ENCODE data around the gene TRNAU1AP.

Gene TRNAU1AP

DNA sequence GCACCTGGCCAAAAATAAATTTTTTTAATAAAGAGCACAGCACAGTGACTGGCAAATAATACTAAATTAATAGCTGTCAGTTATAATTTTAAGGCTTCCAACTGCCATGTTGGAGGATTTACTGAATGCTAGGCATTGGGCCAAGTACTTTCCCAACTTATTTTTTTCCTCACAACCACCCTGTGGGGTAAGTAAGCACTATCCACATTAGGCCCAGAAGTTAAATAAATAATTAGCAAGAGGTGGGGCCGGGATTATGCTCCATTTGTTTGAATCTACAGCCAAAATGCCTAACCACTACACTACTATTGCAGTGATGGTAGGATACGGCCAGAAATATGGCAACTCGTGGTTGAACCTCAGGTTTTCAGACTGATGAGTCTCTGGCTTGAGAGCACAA lies 4.6 kb upstream of the TRNAU1AP start:
- no peak overlapping the region for H3K4me3 ChIP-seq (ENCODE audit: low read length)
- no peak overlapping the region for H3K27ac ChIP-seq (ENCODE audit: low read length)
- H3K79me2 ChIP-seq (ENCODE audit: low read length): peaks cover 3% of the 10 kb centered on the region; the same call in 1 of the 2 replicates
- no peak overlapping the region for H3K9ac ChIP-seq (ENCODE audit: low read length)
- H3K36me3 ChIP-seq (replicated peaks; ENCODE audit: low read depth, low read length): no peaks in the 10 kb centered on the region
- H3K27me3 ChIP-seq (ENCODE audit: low read depth, low read length): no peaks in the 10 kb centered on the region
- H4K20me1 ChIP-seq (ENCODE audit: insufficient read depth, low read length): no peaks in the 10 kb centered on the region
- TF ChIP-seq CTCF (IDR thresholded peaks at IDR 0.05; ENCODE audit: low read depth, low read length) (no peak), EZH2phosphoT487 (IDR thresholded peaks at IDR 0.05; ENCODE audit: low read depth) (no peak)
- H3K4me2 ChIP-seq (ENCODE audit: low read length): no peak overlapping the region
- no peaks in the 10 kb centered on the region for H3K9me3 ChIP-seq (ENCODE audit: insufficient read depth, low read length)
- H2AFZ ChIP-seq (ENCODE audit: low read depth, low read length): no peak overlapping the region
- no peaks in the 10 kb centered on the region for H3K4me1 ChIP-seq (ENCODE audit: low read length)

GRCh38 chr1:28551381-28551780 lies 1.5 kb upstream of the TRNAU1AP start:
- Histone ChIP-seq H3K4me3 (ENCODE audit: low read length) (no peak overlapping the region), H2AFZ (ENCODE audit: low read depth, low read length) (no peak overlapping the region), H3K9ac (ENCODE audit: low read length) (no peak overlapping the region), H3K4me1 (ENCODE audit: low read length) (peaks cover 3% of the 10 kb centered on the region; the same call in 1 of the 2 replicates), H3K27ac (ENCODE audit: low read length) (no peak overlapping the region), H4K20me1 (ENCODE audit: insufficient read depth, low read length) (no peaks in the 10 kb centered on the region), H3K79me2 (ENCODE audit: low read length) (peaks cover 7% of the 10 kb centered on the region), H3K4me2 (ENCODE audit: low read length) (no peak overlapping the region), H3K9me3 (ENCODE audit: insufficient read depth, low read length) (no peaks in the 10 kb centered on the region), H3K36me3 (replicated peaks; ENCODE audit: low read depth, low read length) (no peaks in the 10 kb centered on the region), H3K27me3 (ENCODE audit: low read depth, low read length) (no peaks in the 10 kb centered on the region)
- TF ChIP-seq CTCF (IDR thresholded peaks at IDR 0.05; ENCODE audit: low read depth, low read length) (no peak), EZH2phosphoT487 (IDR thresholded peaks at IDR 0.05; ENCODE audit: low read depth) (no peak)

- Histone ChIP-seq H3K4me3 (ENCODE audit: low read length) (no peak overlapping the region), H3K4me2 (ENCODE audit: low read length) (no peak overlapping the region), H4K20me1 (ENCODE audit: insufficient read depth, low read length) (no peaks in the 10 kb centered on the region), H3K9me3 (ENCODE audit: insufficient read depth, low read length) (no peaks in the 10 kb centered on the region), H3K4me1 (ENCODE audit: low read length) (no peaks in the 10 kb centered on the region), H2AFZ (ENCODE audit: low read depth, low read length) (no peak overlapping the region), H3K79me2 (ENCODE audit: low read length) (no peaks in the 10 kb centered on the region), H3K27me3 (ENCODE audit: low read depth, low read length) (no peaks in the 10 kb centered on the region), H3K9ac (ENCODE audit: low read length) (no peak overlapping the region), H3K27ac (ENCODE audit: low read length) (no peak overlapping the region), H3K36me3 (replicated peaks; ENCODE audit: low read depth, low read length) (peaks cover 8% of the 10 kb centered on the region)
- TF ChIP-seq EZH2phosphoT487 (IDR thresholded peaks at IDR 0.05; ENCODE audit: low read depth) (no peak), CTCF (IDR thresholded peaks at IDR 0.05; ENCODE audit: low read depth, low read length) (no peak)
These were observed 8.0 kb downstream of the TRNAU1AP start for GRCh38 chr1:28560886-28561285.

DNA sequence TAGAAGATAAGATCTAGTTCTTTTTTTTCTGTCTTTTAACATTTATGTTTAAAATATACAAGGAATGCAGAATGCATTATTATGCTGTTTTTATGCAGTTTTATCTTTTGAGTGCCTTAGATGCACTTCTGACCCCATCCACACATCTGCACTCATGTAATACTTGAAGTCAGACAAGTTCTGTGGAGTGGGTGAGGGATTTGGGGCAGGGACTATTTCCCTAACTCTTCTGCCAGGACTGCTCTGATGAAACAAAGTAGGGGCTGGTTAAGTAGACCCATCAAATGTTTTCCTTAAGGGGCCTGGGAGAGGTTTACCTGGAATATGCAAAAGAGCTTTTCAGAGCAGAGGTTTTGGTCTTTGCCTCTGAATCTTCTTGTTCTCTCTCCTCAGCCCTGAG lies 11.4 kb downstream of the TRNAU1AP start:
- no peak overlapping the region for H3K9ac ChIP-seq (ENCODE audit: low read length)
- H2AFZ ChIP-seq (ENCODE audit: low read depth, low read length): no peak overlapping the region
- H3K27me3 ChIP-seq (ENCODE audit: low read depth, low read length): no peaks in the 10 kb centered on the region
- no peaks in the 10 kb centered on the region for H3K9me3 ChIP-seq (ENCODE audit: insufficient read depth, low read length)
- no peak for TF ChIP-seq CTCF (IDR thresholded peaks at IDR 0.05; ENCODE audit: low read depth, low read length)
- TF ChIP-seq EZH2phosphoT487 (IDR thresholded peaks at IDR 0.05; ENCODE audit: low read depth): no peak
- no peak overlapping the region for H3K27ac ChIP-seq (ENCODE audit: low read length)
- no peak overlapping the region for H3K4me2 ChIP-seq (ENCODE audit: low read length)
- H3K4me1 ChIP-seq (ENCODE audit: low read length): no peaks in the 10 kb centered on the region
- H3K79me2 ChIP-seq (ENCODE audit: low read length): no peaks in the 10 kb centered on the region
- no peaks in the 10 kb centered on the region for H4K20me1 ChIP-seq (ENCODE audit: insufficient read depth, low read length)
- H3K36me3 ChIP-seq (replicated peaks; ENCODE audit: low read depth, low read length): peaks cover 10% of the 10 kb centered on the region
- no peak overlapping the region for H3K4me3 ChIP-seq (ENCODE audit: low read length)

Data from OCI-LY3 (cell line).